Smooth muscle cell (in vitro differentiated cells): Measurements from ENCODE around the gene EXOSC3. TPM values are rescaled to one million over a fixed set of nuclear protein-coding genes. Genes with fewer than 3 reads are reported as not detected.

Experiments used
- DNase-seq: peaks from one replicate; lab custom pipeline; 2025; ENCODE audit not compliant: unreplicated experiment; lab: John Stamatoyannopoulos, UW
- H2AFZ ChIP-seq: fragments of 200-600 bp; sonication (generic); 2 replicates; pipeline ENCODE4 v1.6.0; 2016; ENCODE audit warnings: antibody characterized with exemption, low read depth, mild to moderate bottlenecking
- H3F3A ChIP-seq: fragments of 200-600 bp; sonication (generic); 2 replicates; pipeline ENCODE4 v1.6.0; 2017; ENCODE audit warnings: antibody characterized with exemption, low read depth
- H3K27ac ChIP-seq: fragments of 200-600 bp; sonication (generic); 2 replicates; pipeline ENCODE4 v1.5.1; 2016; ENCODE audit warnings: low read depth, mild to moderate bottlenecking
- H3K27me3 ChIP-seq: fragments of 200-600 bp; sonication (generic); 2 replicates; pipeline ENCODE4 v1.6.1; 2016; ENCODE audit warnings: low read depth, mild to moderate bottlenecking
- H3K36me3 ChIP-seq: fragments of 200-600 bp; sonication (generic); 2 replicates; pipeline ENCODE4 v1.5.1; 2016; ENCODE audit warnings: low read depth
- H3K4me1 ChIP-seq: fragments of 200-600 bp; sonication (generic); 2 replicates; pipeline ENCODE4 v1.5.1; 2016; ENCODE audit warnings: low read depth
- H3K4me2 ChIP-seq: fragments of 200-600 bp; sonication (generic); 2 replicates; pipeline ENCODE4 v1.6.0; 2016; ENCODE audit warnings: mild to moderate bottlenecking
- H3K4me3 ChIP-seq: fragments of 200-600 bp; sonication (generic); 2 replicates; pipeline ENCODE4 v1.5.1; 2016; ENCODE audit warnings: mild to moderate bottlenecking
- H3K79me2 ChIP-seq: fragments of 200-600 bp; sonication (generic); 2 replicates; pipeline ENCODE4 v1.6.0; 2016; ENCODE audit warnings: low read depth, mild to moderate bottlenecking
- H3K9ac ChIP-seq: fragments of 200-600 bp; sonication (generic); 2 replicates; pipeline ENCODE4 v1.6.0; 2016; ENCODE audit warnings: low read depth
- H3K9me3 ChIP-seq: fragments of 200-600 bp; sonication (generic); replicated peaks from 2 replicates; pipeline ENCODE4 v1.5.1; 2016; ENCODE audit warnings: low read depth
- H4K20me1 ChIP-seq: fragments of 200-600 bp; sonication (generic); 2 replicates; pipeline ENCODE4 v1.6.0; 2016; ENCODE audit warnings: low read depth
- CTCF ChIP-seq: fragments of 200-600 bp; sonication (generic); IDR thresholded peaks from 2 replicates; pipeline ENCODE4 v1.5.1; 2017; ENCODE audit warnings: borderline replicate concordance, mild to moderate bottlenecking, antibody characterized with exemption; ENCODE audit not compliant: insufficient read depth, poor library complexity, severe bottlenecking
- WGBS: methylation state at CpG from one replicate; pipeline ENCODE4 v1.1.7; 2016; ENCODE audit warnings: low lambda C conversion rate; 5-methylcytosine and 5-hydroxymethylcytosine counted together
- polyA plus RNA-seq: library from polyadenylated mRNA; unstranded; fragments of >200 nt; fragmentation: Nextera tagmentation; extraction: Ambion mirVana; gene quantifications from 2 replicates; pipeline ENCODE4 v1.2.1, GENCODE V29; 2016
- total RNA-seq: library from RNA; depleted of rRNA; stranded (reverse); fragments of >200 nt; gene quantifications from 2 replicates; pipeline ENCODE4 v1.2.3, GENCODE V29; 2014

The EXOSC3 gene
- total and polyA plus RNA-seq, 2 experiments from 2014 or later, result 21.6 to 22.6 TPM

- DNase-seq, result no peak
- Histone ChIP-seq H2AFZ (no peak overlapping the region), H4K20me1 (no peaks in the 10 kb centered on the region), H3F3A (peaks cover 3% of the 10 kb centered on the region), H3K4me1 (peaks cover 3% of the 10 kb centered on the region), H3K9me3 (no peaks in the 10 kb centered on the region), H3K27ac (no peak overlapping the region), H3K4me2 (no peak overlapping the region), H3K27me3 (no peaks in the 10 kb centered on the region), H3K9ac (no peak overlapping the region), H3K4me3 (no peak overlapping the region), H3K36me3 (no peaks in the 10 kb centered on the region), H3K79me2 (no peaks in the 10 kb centered on the region)
- no peak for TF ChIP-seq CTCF
- WGBS, result 85% methylated on average over 5 of the region's 5 CpGs
Observed at GRCh38 chr9:37749129-37749528, 35.7 kb downstream of the EXOSC3 start.

DNA sequence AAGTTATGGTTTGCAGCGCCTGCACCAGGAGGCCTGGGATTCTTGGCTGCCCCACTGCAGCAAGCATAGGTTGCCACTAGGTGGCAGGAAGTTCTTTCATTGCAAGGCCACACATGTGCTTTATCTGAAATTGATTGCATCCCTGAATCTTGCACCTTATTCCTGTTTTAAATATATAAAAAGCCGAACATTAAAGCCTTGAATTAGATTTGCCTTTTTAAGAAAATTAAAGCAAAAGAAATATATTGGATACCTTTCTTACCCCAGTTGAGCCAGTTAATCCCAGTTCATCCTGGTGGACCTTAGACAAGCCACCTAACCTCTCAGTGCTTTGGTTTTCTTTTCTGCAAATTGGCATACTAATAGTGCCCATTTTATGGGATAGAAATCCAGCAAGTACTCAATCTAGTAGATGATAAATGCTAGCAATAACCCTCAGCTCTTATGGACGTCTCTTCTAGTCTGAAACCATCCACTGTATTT, 37.6 kb downstream of the EXOSC3 start:
- Histone ChIP-seq H3F3A (peaks cover 3% of the 10 kb centered on the region), H2AFZ (no peak overlapping the region)
- 40% methylated on average over 3 of the region's 3 CpGs for WGBS

DNA sequence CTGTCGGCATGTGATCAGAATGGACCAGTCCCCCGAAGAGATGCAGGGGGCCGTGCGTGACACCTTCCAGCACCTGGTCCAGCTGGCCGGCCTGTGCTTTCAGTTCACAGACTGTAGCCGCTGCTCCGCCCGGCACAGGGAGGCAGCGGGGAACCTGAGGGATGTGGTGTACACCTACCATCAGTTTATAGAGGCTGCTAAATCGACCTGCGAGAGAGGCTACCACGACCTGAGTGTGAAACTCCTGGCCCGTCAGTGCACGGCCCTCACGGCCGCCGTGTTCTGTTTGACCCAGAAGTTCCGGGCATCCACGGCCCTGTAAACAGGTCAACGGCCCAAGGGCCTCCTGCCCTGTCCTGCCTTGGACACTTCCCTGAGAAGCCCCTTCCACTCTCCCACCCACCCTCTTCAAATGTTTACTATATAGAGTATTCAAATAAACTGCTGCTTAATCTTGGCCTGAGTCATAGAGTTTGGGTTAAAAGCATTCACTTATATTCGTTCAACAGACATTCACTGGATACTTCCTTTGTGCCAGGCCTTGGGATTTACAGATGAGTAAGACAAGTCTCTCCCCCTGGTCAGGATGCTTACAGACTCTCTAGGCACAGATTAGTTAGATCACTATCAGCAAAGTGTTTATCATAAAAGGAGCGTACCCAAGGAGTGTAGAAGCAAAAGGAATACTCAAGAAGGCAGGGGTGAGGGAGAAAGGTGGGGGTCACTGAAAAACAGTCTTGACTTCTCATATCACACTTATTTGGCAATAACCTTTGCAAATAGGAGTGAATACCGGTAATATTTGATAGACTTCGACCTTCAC, 38.2 kb downstream of the EXOSC3 start:
- no peaks in the 10 kb centered on the region for H3K27me3 ChIP-seq
- H3F3A ChIP-seq, result peaks cover 3% of the 10 kb centered on the region
- no peaks in the 10 kb centered on the region for H3K36me3 ChIP-seq
- no peak overlapping the region for H3K9ac ChIP-seq
- WGBS, result 74% methylated on average over 24 of the region's 24 CpGs
- no peak for DNase-seq
- no peaks in the 10 kb centered on the region for H3K79me2 ChIP-seq
- H3K4me2 ChIP-seq, result no peak overlapping the region
- H3K4me1 ChIP-seq, result peaks cover 3% of the 10 kb centered on the region
- no peak overlapping the region for H2AFZ ChIP-seq
- H3K9me3 ChIP-seq, result no peaks in the 10 kb centered on the region
- no peak overlapping the region for H3K4me3 ChIP-seq
- no peak for TF ChIP-seq CTCF
- H3K27ac ChIP-seq, result no peak overlapping the region
- no peaks in the 10 kb centered on the region for H4K20me1 ChIP-seq

More for the DNA sequence above, 37.6 kb downstream of the EXOSC3 start:
- Histone ChIP-seq H3K27me3 (no peaks in the 10 kb centered on the region), H3K9me3 (no peaks in the 10 kb centered on the region), H3K4me2 (peak overlapping the region; percentile 14), H3K9ac (no peak overlapping the region), H3K36me3 (no peaks in the 10 kb centered on the region), H4K20me1 (no peaks in the 10 kb centered on the region), H3K79me2 (no peaks in the 10 kb centered on the region), H3K4me1 (peaks cover 3% of the 10 kb centered on the region), H3K27ac (peak overlapping the region; percentile 6), H3K4me3 (no peak overlapping the region)
- TF ChIP-seq CTCF, result peak; percentile 78
- DNase-seq, result no peak
